NCI-H446 (cell line): ENCODE results near the gene TADA3.
A peak's percentile ranks its signal among the peaks of the same experiment; 100 is the strongest.

ENCODE experiments used
- DNase-seq, 2 experiments: peaks; one replicate each; lab custom pipeline; 2025; lab: John Stamatoyannopoulos, UW

The TADA3 gene

DNA sequence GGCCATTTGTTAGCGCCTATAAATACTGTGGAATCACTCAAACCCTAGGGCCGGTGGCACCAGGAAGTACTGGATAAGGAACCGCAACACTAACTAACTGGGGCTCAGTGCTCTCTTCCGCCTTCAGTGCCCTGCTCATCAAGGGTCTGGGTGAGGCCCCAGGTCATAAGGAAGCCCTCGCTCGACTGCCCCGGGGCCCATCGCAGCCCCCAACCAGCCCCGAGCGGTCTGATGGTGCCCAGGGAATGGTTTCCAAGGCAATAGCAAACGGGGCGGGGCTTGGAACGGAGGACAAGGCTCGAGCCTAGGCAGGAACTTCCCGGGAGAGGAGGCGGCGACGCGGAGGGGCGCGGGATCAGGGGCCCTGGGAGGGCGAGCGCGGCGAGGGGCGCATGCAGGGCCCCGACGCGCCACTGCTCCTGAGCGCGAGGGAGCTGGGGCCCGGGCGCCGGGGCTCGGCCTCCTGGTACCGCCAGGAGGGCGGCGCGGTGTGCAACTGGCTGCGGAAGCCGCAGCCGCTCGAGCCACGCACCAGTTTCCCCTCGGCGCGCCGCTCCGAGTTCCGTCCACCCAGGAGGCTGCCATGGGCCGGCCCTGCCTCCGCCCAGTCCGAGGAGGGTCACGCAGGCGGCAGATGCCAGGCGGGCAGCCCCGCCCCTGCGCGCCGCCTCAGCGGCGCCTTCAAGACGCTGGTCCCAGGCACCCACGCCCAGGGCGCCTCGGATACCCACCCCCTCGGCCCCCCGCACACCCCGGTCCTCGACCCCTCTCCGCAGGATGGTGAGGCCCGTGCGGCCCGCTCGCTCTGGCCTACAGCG, 17.6 kb upstream of the TADA3 start, which contains the start of gene TTLL3:
Gene TTLL3, plus strand, starts transcription at position 648 of the 818 bp plus-strand sequence. CDS start 400 bp downstream, outside the sequence.
- DNase-seq: peak; percentile 16 to 55

DNA sequence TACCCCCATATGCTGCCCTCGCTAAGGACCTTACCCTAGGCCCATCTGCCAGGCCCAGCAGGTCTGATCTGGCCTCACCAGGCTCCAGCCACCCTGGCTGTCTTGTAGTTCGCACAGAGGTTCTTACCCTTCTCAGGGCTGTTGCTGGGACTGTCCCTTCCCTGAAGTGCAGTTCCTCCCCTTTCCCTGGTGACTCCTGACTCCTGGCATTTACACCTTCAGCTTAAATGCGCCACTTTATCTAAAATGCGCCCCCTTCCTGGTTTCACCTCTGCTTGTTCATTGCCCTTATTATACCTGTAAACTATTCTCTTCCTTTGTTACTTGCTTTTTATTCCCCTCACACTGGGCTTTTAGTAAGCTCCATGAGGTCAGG, 17.0 kb upstream of the TADA3 start:
- DNase-seq: no peak

DNA sequence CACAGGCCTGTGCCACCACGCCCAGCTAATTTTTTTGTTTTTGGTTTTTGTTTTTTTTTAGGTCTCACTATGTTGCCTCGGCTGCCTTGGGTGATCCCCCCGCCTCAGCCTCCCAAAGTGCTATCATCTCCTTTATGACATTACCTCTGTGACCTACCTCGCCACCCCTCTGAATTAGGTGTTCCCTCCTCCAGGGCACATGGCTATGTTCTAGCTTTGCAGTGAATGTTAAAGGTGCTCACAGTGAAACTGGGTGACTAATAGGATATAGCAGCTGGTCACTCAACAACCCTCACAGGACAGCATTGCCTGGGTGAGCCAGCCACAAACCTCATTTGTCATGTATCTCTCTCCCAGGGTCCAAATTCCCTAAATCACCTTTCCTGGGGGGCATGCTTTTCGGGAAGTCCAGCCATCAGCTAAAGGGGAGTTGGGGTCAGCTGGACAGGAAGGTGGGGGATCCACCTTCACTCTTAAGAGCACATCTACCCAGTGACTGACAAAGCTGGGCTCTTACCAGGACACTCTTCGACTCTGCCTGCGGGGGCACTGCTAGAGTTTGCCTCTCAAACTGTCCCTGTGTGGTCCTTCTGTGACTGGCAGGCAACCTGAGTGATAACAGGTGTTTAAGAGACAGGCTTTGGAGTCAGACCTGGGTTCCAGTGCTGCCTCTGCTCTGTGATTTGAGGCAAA, 16.2 kb upstream of the TADA3 start:
- DNase-seq: peak in 1 of 2 experiments; percentile 8

DNA sequence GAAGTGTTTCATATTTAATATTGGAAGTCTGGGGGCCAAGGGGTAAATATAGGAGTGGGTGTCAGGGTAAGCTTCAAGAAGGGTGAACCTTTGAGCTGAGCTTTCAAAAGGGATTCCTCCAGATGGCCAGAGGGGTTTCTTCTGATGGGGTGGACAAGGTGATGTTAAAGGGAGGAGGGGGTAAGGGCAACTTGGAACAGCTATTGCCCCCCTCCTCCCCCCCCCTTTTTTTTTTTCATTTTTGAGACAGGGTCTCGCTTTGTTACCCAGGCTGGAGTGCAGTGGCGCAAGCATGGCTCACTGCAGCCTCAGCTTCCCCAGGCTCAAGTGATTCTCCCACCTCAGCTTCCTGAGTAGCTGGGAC, 15.7 kb upstream of the TADA3 start:
- no peak for DNase-seq

DNA sequence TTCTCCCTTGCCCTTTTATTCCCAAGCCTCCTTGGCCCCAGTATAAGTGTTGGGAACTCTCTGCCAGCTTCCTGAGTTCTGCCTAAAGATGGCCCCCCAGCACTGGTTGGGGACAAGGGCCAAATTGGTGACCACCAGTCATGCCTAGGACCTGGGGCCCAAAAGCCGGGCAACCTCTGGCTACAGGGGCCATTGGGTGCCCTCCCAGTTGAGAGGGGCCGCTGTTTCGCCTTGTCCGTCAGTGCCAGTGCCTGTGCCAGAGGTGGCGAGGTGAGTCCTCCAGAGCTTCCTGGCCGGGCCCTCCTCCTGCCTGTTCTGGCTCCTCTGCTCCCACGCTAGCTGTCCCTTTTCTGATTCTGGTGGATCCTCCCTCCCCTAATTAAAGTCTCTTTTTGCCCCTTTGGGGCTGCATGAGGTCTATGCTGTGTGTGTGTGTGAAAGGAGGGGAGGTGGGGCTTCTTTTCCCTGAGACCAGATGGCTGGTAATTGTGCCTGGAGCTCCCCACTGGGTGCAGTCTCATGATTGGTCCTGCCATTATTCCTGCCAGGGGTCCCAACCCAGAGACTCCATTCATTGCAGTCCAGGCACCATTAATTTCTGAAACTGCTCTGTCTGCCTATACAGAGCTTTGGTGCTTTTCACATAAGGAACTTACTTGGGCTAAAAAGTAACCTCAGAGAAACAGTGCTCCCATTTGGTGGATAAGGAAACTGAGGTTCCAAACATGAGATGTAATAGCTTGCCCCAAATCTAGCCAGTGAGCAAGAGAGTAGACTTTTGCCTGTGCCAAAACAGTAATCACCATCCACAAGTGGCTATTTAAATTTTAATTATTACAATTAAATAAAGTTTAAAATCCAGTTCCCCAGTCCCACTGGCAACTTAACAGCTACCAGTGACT, 14.7 kb upstream of the TADA3 start:
- no peak for DNase-seq

DNA sequence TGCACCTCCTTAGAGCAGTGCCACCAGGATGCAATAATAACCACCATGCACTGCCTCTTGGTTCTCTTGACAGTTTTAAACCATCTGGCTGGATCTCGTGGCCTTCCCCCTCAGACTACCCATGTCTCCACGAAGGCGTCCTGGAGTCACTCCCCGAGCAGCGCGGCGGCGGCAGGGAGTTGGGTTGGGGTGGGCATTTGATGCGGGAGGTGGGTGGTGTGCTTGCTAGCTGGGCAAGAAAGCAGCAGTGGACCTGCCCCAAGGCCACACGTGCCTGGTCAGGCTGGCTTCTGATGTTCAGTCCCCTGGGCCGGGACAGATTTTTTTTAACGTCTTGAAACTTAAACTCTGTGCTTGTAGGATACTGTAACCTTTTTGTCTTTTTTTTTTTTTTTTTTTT, 13.9 kb upstream of the TADA3 start:
- no peak for DNase-seq

DNA sequence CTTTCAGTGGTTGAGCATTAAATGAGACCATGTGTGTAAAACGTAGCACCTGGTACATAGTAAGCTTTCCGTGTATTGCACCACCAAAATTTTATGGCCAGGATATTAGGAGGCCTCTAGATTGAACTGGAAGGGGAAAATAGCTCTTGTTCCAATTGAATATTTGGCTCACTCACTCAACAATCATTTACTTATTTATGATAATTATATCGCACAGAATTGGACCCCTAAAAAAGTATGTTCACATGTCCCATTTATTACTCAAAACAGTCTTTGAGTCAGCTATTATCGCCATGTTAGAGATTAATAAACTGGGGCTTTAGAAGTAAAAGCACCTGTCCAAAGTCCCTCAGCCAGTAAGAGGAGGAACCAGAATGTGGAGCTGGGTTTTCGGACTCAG, 12.7 kb upstream of the TADA3 start:
- DNase-seq: no peak

DNA sequence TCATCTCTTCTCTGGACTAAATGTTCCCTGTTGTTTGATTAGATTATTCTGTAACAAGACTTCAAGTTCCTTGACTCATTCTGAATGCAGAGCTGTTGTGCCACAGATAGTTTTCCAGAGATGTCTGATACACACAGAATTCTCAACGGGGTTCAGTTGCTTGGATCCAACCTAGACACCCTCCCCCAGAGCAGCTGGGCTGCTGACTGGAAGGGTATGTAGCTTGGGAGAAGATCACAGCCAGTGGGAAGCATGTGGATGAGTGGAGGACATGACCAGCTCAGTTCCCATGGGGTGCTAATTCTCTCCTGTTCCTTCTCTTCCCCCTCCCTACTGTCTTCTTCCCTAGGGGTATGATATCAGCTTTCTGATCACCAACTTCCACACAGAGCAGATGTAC, 11.2 kb upstream of the TADA3 start:
- DNase-seq: no peak

DNA sequence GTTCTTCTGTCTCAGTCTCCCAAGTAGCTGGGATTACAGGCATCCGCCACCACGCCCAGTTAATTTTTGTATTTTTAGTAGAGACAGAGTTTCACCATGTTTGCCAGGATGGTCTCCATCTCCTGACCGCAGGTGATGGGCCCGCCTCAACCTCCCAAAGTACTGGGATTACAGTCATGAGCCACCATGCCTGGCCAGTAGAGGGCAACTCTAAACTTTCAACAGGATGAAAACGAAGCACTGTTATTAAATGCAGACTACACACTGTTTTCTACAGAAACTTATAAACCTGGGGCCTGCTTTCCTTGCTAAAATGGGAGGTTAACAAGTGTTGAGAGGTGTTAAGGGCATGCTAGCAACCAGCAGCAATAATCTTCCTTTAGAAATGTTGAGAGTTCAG, 8.3 kb upstream of the TADA3 start:
- DNase-seq: no peak

DNA sequence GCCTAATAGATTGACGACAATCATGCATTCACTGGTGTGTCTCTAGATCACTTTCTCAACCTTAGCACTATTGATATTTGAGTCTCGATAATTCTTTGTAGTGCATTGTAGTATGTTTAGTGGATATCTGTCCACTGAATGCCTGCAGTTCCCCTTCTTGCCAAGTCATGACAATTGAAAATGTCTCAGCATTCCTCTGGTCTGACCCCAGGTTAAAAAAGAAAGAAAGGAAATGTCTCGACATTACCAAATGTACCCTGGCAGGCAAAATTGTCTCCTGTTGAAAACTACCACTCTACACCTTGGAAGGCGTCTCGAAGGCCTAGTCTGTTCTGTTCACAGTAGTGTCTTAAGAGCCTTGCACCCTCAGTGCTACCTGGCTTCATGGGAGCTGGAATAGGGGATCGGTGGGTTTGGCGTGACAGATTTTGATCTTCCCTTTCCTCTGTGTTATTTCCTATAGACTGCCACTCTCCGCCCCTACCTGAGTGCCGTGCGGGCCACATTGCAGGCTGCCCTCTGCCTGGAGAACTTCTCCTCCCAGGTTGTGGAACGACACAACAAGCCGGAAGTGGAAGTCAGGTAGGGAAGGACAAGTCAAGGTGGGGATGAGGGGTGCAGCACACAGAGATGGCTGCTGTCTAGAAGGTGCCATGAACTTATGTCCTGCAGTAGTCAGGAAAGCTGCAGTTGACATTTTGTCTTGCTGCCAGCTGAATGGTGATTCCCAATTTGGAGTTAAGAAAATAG, 5.1 kb upstream of the TADA3 start:
- DNase-seq: no peak

DNA sequence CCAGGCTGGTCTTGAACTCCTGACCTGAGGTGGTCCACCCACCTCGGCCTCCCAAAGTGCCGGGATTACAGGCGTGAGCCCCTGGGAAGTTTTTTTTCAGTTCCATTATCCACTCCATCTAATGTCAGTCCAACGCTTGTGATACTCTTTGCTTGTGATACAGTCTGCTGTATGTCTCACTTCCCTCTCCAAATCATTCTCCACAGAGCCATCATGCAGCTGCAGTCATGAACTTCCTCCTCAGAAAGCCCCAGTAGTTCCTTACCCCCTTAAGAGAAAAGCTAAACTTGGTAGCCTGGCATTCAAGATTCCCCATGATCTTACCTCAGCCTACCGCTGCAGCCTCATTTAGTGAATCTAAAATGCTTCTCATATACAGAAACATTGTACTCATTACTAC, 2.9 kb upstream of the TADA3 start:
- DNase-seq: no peak

DNA sequence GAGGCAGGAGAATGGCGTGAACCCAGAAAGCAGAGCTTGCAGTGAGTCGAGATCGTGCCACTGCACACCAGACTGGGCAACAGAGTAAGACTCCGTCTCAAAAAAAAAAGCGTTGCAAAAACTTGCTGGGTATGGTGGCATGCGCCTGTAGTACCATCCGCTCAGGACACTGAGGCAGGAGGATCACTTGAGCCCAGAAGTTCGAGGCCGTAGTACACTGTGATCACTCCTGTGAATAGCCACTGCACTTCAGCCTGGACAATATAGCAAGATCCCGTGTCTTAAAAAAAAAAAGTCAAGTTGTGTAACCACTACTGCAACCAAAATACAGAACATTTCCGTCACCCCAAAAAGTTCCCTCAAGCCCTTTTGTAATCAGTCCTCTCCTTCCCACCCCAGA, 2.1 kb upstream of the TADA3 start:
- DNase-seq: no peak

DNA sequence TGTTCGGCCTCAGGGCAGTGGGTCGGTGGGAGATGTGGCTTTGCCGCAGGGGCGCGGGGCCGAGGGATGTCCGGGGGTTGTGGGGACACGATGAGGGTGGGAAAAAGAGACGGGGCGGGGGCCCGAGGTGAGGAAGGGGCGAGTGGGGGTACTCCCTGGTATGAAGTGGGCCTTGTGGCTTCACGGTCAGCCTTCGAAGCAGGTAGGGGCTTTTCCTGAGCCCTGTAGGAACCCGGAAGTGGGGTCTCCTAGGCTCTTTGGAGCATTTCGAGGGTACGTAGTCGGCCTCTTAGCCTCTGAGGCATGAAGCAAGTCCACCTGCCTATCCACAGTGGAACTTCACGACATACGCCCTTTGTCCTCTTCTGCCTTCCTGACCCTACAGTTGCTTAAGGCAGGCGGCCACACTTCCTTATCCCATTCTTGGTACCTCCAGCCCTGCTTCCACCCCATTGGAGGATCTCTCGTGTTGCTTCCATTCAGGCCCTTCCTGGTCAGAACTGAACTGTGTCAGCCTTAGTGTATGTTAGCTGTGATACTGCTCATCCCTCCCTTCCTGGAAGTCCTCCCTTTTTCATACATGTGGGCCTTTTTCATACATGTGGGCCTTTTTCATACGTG, 998 bp upstream of the TADA3 start:
- DNase-seq: no peak

DNA sequence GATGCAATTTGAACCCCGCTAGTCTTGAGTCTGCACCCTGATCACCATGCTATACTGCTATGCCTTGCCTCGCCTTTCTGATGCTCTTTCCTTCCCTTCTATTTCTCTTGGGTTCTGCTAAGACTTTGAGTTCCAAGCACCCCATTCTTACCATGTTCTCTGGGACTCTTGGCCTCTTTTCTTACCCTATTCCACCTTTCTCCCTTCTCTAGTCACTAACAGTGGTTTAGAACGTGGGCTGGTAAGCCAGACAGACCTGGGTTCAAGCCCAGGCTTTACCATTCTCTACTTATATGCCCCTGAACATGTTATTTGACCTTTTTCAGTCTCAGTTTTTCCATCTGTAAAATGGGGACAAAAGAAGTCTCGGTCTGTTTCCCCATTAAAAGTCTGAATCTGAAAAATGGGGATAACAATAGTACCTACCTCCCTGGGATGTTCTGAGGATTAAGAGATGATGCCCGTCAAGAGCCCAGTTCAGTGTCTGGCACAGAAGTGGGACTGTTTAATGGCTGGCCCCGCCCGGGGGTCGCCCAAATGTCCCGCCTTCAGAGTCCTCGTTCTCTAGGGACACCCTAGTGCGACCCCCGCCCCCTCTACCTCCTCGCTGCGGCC, 376 bp downstream of the TADA3 start:
- no peak for DNase-seq

DNA sequence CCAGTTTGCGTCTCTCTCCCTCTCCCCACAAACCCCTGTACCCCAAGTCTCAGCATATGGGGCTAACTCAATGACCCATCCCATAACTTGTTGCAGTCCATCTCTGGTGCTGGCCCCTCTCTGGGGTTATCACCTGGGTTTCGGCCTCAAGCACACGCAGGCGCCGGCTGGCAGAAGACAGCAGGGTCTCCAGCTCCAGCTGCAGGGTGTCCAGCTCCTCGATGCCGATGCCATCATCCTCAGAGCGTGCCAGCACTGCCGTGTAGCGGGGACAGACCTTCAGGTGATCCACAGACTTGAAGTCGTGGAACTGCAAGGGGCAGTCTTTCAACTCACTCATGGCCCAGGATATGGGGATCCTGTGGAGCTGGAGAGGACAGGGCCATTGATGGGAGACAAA, 1.1 kb downstream of the TADA3 start:
- no peak for DNase-seq

DNA sequence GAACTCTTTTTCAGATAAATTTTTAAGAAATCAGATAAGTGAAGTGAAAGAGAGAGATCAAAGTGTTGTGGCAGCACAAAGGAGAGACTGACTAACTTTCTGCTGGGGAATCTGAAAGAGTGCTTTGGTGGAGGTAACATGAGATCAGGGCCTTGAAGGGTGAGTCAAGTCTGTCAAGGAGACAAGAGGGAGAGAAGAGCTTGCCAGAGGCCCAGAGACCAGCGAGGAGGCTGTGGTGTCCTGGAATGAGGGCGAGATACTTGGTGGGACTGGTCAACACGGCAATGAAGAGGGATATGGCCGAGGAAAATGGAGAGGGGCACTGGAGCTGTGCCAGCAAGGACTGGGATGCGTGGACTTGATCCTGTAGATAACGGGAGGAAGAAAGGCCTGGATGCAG, 4.6 kb downstream of the TADA3 start:
- no peak for DNase-seq

DNA sequence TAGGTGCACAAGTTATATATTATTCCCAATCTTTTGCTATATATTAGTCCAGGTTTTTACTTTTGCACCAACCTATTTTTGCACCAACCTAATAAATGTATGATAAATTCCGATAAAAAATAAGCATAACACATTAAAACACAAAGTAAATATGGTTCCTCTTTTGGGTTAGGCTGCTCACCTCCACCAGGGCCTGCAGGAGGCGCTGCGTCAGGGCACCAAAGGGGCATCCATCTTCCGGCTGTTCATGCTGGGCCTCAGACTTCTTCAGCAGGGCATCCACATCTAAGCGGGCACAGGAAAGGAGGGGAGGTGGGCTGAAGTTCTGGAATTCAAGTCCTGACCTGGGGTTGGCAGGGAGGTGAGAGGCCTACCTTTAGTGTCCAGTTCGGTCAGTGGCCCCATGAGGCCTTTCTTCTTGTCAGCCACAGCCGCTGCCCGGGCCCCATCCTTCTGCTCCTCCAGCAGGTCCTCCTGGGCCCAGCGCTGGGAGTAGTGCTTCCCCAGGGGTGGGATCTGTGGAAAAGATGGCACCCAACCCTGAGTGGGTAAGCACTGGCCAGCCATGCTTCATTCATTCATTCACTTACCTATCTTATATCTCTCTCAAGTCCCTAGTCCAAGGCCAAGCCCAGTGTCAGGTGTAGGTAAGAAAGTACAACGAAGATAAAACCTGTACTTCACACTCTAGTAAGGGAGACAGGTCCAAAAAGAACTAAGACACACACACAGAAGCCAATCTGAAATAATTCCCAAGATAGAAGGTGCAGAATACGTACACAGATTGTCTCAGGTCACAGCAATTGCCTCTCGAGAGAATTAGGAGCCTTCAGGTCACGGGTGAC, 5.2 kb downstream of the TADA3 start:
- no peak for DNase-seq

DNA sequence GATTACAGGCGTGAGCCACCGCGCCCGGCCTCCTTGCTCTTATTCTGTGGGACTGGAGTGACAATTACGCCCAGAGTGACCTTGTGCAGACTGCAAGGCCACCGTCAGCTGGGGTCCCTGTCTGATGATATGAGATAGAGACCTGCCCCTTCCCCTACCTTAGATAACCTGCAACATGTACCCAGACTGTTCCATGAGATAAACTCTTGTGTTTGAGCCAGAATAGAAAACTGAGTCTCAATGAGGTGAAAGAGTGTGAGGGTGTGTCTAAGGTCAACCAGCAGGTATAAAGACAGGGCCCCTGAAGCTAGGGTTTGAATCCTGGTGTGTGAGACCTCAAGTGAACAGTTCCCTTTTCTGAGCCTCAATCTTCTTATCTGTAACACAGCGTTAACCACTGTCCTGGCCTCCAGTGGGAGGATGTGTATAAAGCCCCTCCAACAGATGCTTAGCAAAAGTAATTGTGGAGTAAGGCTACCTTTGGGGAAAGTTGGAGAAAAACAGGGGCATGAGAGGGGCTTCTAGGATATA, 6.0 kb downstream of the TADA3 start:
- no peak for DNase-seq

DNA sequence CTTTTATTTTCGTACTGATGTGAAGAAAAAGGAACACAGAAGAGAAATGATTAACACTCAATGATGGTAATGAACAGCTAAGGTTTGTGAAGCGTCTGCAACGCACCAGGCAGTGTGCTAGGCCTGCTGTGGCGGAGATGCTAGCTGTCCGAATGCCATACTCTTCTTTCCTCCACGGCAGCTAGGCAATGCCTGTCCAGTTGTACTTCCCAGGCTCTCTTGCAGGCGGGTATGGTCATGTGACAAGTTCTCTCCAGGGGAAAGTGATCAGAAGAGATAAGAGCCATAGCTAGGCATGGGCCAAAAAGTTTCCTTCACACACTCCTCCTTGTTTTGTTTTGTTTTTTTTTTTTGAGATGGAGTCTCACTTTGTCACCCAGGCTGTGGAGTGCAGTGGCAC, 6.7 kb downstream of the TADA3 start:
- DNase-seq: no peak

DNA sequence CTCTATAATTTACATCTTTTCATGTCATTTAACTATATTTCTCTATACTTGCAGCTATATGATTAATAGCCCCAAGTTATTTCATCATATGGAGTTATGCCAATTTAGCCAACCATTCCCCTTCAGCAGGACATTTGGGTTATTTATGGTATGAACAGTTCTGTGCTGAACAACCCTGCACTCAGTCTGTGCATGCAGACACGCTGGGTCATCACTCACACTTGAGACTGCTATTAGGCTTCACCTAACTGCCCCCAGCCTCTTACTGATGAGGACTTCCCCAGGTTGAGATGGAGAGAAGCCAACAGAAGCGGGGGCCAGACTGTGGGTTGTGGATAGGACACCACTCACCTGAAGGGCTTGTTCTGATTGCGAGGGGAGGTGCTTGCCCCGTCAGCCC, 7.3 kb downstream of the TADA3 start:
- DNase-seq: no peak
